HL-60 (cell line): ENCODE results near the gene HS3ST3A1.

Source experiments
- CTCF ChIP-seq: IDR thresholded peaks from one replicate; pipeline ENCODE4 v1.5.1; 2011; ENCODE audit warnings: low read length, control low read depth, inconsistent platforms; ENCODE audit not compliant: insufficient read depth
- POLR2AphosphoS5 ChIP-seq: IDR thresholded peaks from 2 replicates; pipeline ENCODE4 v1.6.1; 2012; ENCODE audit warnings: low read depth
- REST ChIP-seq: IDR thresholded peaks from 2 replicates; pipeline ENCODE4 v1.6.1; 2012; ENCODE audit warnings: low read depth; ENCODE audit not compliant: insufficient replicate concordance

GRCh38 chr17:13544292-13544691 is 57.4 kb downstream of the HS3ST3A1 start:
- no peak for TF ChIP-seq CTCF
- no peak for TF ChIP-seq POLR2AphosphoS5
- TF ChIP-seq REST = no peak
